ENCODE measurements around the gene MGAT2.
"Not testable (repeated sequence)": the region's sequence is repeated elsewhere in the genome, so short reads cannot be mapped to it uniquely, and the experiment has no call there.

The MGAT2 gene

GRCh38 chr14:49642163-49642562 lies 21.6 kb downstream of the MGAT2 start:
- in situ Hi-C loops (cut with MboI; ENCODE audit: low sequenced_read_pairs) = loop anchor here (25.0 kb wide), 1 partner anchor 470 kb away; the partner anchor contains the start of gene VCPKMT

GRCh38 chr14:49653508-49653907 lies 32.9 kb downstream of the MGAT2 start:
- in situ Hi-C loops (cut with MboI; ENCODE audit: low sequenced_read_pairs) = no loop called here

- in situ Hi-C loops (cut with MboI; ENCODE audit: low sequenced_read_pairs) = no loop called here
These were observed 33.9 kb downstream of the MGAT2 start for GRCh38 chr14:49654511-49654910.

- in situ Hi-C loops (cut with MboI; ENCODE audit: low sequenced_read_pairs) = not testable (repeated sequence)
These were observed 36.9 kb downstream of the MGAT2 start for GRCh38 chr14:49657500-49657899.

GRCh38 chr14:49659526-49660455 lies 39.2 kb downstream of the MGAT2 start:
- in situ Hi-C loops (cut with MboI; ENCODE audit: low sequenced_read_pairs) = no loop called here

- in situ Hi-C loops (cut with MboI; ENCODE audit: low sequenced_read_pairs) = no loop called here
These were observed 49.9 kb downstream of the MGAT2 start for GRCh38 chr14:49670475-49670874.
